ENCODE data around the gene GCNT2.
"Not testable (repeated sequence)": the region's sequence is repeated elsewhere in the genome, so short reads cannot be mapped to it uniquely, and the experiment has no call there.

GCNT2 gene

DNA sequence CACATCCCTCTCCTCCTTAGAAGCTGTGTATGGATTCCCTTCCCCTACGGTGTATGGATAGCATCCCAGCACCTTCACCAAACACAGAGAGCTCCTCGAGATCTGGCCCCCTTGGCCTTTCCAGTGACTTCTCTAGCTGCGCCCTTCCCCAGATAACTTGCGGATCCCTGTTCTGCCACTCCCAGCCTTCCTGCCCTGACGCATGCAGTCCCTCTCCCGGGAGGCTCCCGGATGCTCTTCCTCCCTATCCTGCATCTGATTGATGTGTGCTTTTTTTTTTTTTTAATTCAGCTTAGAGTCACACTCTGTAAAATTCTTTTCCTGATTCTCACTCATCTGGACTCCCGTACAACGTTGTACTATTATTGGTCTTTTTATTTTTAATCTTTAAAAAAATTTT is 44.8 kb downstream of the GCNT2 start:
- H3K4me3 ChIP-seq (ENCODE audit: low read depth, low read length): no peak overlapping the region
- no peak for DNase-seq (ENCODE audit: low read depth)
- TF ChIP-seq, protein P1, sequence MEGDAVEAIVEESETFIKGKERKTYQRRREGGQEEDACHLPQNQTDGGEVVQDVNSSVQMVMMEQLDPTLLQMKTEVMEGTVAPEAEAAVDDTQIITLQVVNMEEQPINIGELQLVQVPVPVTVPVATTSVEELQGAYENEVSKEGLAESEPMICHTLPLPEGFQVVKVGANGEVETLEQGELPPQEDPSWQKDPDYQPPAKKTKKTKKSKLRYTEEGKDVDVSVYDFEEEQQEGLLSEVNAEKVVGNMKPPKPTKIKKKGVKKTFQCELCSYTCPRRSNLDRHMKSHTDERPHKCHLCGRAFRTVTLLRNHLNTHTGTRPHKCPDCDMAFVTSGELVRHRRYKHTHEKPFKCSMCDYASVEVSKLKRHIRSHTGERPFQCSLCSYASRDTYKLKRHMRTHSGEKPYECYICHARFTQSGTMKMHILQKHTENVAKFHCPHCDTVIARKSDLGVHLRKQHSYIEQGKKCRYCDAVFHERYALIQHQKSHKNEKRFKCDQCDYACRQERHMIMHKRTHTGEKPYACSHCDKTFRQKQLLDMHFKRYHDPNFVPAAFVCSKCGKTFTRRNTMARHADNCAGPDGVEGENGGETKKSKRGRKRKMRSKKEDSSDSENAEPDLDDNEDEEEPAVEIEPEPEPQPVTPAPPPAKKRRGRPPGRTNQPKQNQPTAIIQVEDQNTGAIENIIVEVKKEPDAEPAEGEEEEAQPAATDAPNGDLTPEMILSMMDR (IDR thresholded peaks at IDR 0.05; ENCODE audit: low read depth, low read length, missing control alignments): no peak

- no peak overlapping the region for H3K4me3 ChIP-seq (ENCODE audit: low read depth, low read length)
- TF ChIP-seq, protein P1 (IDR thresholded peaks at IDR 0.05; ENCODE audit: low read depth, low read length, missing control alignments): no peak
- DNase-seq (ENCODE audit: low read depth): no peak
Observed at GRCh38 chr6:10567256-10568026, 46.3 kb downstream of the GCNT2 start.

GRCh38 chr6:10569392-10570127 is 48.4 kb downstream of the GCNT2 start:
- H3K4me3 ChIP-seq (ENCODE audit: low read depth, low read length): no peak overlapping the region
- no peak for DNase-seq (ENCODE audit: low read depth)
- TF ChIP-seq, protein P1 (IDR thresholded peaks at IDR 0.05; ENCODE audit: low read depth, low read length, missing control alignments): no peak

DNA sequence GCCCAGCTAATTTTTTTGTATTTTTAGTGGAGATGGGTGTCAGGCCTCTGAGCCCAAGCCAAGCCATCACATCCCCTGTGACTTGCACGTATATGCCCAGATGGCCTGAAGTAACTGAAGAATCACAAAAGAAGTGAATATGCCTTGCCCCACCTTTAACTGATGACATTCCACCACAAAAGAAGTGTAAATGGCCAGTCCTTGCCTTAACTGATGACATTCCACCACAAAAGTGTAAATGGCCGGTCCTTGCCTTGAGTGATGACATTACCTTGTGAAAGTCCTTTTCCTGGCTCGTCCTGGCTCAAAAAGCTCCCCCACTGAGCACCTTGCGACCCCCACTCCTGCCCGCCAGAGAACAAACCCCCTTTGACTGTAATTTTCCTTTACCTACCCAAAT is 54.4 kb downstream of the GCNT2 start:
- DNase-seq (ENCODE audit: low read depth); H3K4me3 ChIP-seq (ENCODE audit: low read depth, low read length): not testable (repeated sequence)

GRCh38 chr6:10576226-10576625 is 55.1 kb downstream of the GCNT2 start:
- H3K4me3 ChIP-seq (ENCODE audit: low read depth, low read length): no peak overlapping the region
- DNase-seq (ENCODE audit: low read depth): no peak
- TF ChIP-seq, protein P1 (IDR thresholded peaks at IDR 0.05; ENCODE audit: low read depth, low read length, missing control alignments): no peak

- TF ChIP-seq, protein P1 (IDR thresholded peaks at IDR 0.05; ENCODE audit: low read depth, low read length, missing control alignments): no peak
- no peak for DNase-seq (ENCODE audit: low read depth)
- no peak overlapping the region for H3K4me3 ChIP-seq (ENCODE audit: low read depth, low read length)
Observed at GRCh38 chr6:10577112-10577511, 56.0 kb downstream of the GCNT2 start.

DNA sequence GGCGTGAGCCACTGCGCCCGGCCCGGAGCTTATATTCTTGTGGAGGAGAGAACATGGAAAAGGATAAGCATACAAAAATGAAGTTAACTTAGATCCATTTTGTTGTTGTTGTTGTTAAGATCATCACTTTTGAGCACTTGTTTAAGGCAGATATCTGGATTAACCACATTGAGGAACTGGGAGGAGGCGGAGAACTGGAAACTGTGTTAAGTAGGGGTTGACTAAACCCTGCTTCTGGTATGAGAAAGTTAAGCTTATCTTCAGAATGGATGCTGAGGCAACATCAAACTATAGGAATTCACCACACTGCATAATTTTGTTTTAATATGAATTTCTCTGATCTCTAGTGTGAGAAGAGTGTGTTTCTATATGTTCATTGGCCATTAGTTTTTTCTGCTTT is 57.6 kb downstream of the GCNT2 start:
- TF ChIP-seq, protein P1 (IDR thresholded peaks at IDR 0.05; ENCODE audit: low read depth, low read length, missing control alignments): no peak
- DNase-seq (ENCODE audit: low read depth): no peak
- no peak overlapping the region for H3K4me3 ChIP-seq (ENCODE audit: low read depth, low read length)

Data from GM12864 (cell line).